HepG2 (cell line): Measurements from ENCODE around the gene DOK4. TPM values are rescaled to one million over a fixed set of nuclear protein-coding genes. Genes with fewer than 3 reads are reported as not detected.
A peak's percentile ranks its signal among the peaks of the same experiment; 100 is the strongest.

Source experiments
- ATF7-NPFF ChIP-seq: sonication (generic); formaldehyde crosslinking; IDR thresholded peaks from 2 replicates; pipeline ENCODE4 v1.8.1; 2023; ENCODE audit warnings: mild to moderate bottlenecking, low read depth, missing genetic modification reagents, moderate library complexity
- CBX1 ChIP-seq: IDR thresholded peaks from one replicate; pipeline ENCODE4 v1.6.1; 2016; ENCODE audit warnings: antibody characterized with exemption, low read depth
- ELF3 ChIP-seq: IDR thresholded peaks from 2 replicates; pipeline ENCODE4 v1.6.1; 2016; ENCODE audit warnings: missing genetic modification reagents, missing compliant biosample characterization
- HNF1B ChIP-seq: sonication (generic); formaldehyde crosslinking; IDR thresholded peaks from 2 replicates; pipeline ENCODE4 v1.5.1; 2020; ENCODE audit warnings: mild to moderate bottlenecking, moderate library complexity, missing genetic modification reagents
- IRF9 ChIP-seq: sonication (generic); formaldehyde crosslinking; IDR thresholded peaks from 2 replicates; pipeline ENCODE4 v1.8.0; 2022; ENCODE audit warnings: missing genetic modification reagents, mild to moderate bottlenecking, borderline replicate concordance
- PAWR ChIP-seq: sonication (generic); formaldehyde crosslinking; IDR thresholded peaks from 2 replicates; pipeline ENCODE4 v1.4.0; 2020; ENCODE audit warnings: missing genetic modification reagents, mild to moderate bottlenecking, borderline replicate concordance
- POGZ ChIP-seq: sonication (generic); formaldehyde crosslinking; IDR thresholded peaks from 2 replicates; pipeline ENCODE4 v1.4.0; 2020; ENCODE audit warnings: mild to moderate bottlenecking, missing genetic modification reagents
- RAD51 ChIP-seq: fragments of 450-650 bp; IDR thresholded peaks from 2 replicates; pipeline ENCODE4 v1.6.1; 2016; ENCODE audit warnings: borderline replicate concordance
- SMAD3 ChIP-seq: sonication (generic); formaldehyde crosslinking; IDR thresholded peaks from 2 replicates; pipeline ENCODE4 v1.4.0; 2020; ENCODE audit warnings: missing genetic modification reagents
- THAP9 ChIP-seq: sonication (generic); formaldehyde crosslinking; IDR thresholded peaks from 2 replicates; pipeline ENCODE4; 2020; ENCODE audit warnings: missing genetic modification reagents, mild to moderate bottlenecking, borderline replicate concordance
- ZNF121 ChIP-seq: sonication (generic); formaldehyde crosslinking; IDR thresholded peaks from 2 replicates; pipeline ENCODE4 v1.5.0; 2020; ENCODE audit warnings: mild to moderate bottlenecking, missing genetic modification reagents
- ZSCAN5A ChIP-seq: sonication (generic); formaldehyde crosslinking; IDR thresholded peaks from 2 replicates; pipeline ENCODE4 v1.8.0; 2022; ENCODE audit warnings: mild to moderate bottlenecking, missing genetic modification reagents, borderline replicate concordance
- polyA plus RNA-seq, 8 experiments: library from polyadenylated mRNA; depleted of rRNA in 3 of 8; stranded (reverse) in 7 of 8; unstranded in 1 of 8; fragments of >200 nt; fragmentation: Illumina TruSeq in 4 of 8; extraction: Trizol in 4 of 8; gene quantifications; 2 replicates each; pipeline versions ENCODE4 v1.2.1 to v1.2.3, GENCODE V29; 2011 to 2016; ENCODE audit warnings: low read depth in 4 of 8, missing spikeins in 1 of 8, mixed read lengths in 1 of 8; ENCODE audit not compliant: insufficient read depth in 1 of 8
- total RNA-seq, 5 experiments: library from RNA; depleted of rRNA; stranded (reverse); fragments of >200 nt; fragmentation: Illumina TruSeq; extraction: Trizol; gene quantifications; 2 replicates each; pipeline ENCODE4 v1.2.3, GENCODE V29; 2016; ENCODE audit warnings: low read depth in 1 of 5
- TF ChIP-seq, protein P1 (sequence below), 2 experiments: sonication (generic) in 1 of 2; formaldehyde crosslinking in 1 of 2; IDR thresholded peaks; 2 replicates each; pipeline versions ENCODE4 v1.4.0 to v1.6.1; 2016 to 2020; ENCODE audit warnings: borderline replicate concordance in 1 of 2, low read depth in 1 of 2, mild to moderate bottlenecking in 1 of 2, missing genetic modification reagents in 1 of 2
- TF ChIP-seq, protein P2 (sequence below): sonication (generic); formaldehyde crosslinking; IDR thresholded peaks from 2 replicates; pipeline ENCODE4 v1.4.0; 2020; ENCODE audit warnings: mild to moderate bottlenecking, missing genetic modification reagents

Gene DOK4
- total and polyA plus RNA-seq, 2 of the 13 experiments (the other 11 are each of a cell fraction or from before 2014, with no cell fraction given) = 52.7 to 70.0 TPM

DNA sequence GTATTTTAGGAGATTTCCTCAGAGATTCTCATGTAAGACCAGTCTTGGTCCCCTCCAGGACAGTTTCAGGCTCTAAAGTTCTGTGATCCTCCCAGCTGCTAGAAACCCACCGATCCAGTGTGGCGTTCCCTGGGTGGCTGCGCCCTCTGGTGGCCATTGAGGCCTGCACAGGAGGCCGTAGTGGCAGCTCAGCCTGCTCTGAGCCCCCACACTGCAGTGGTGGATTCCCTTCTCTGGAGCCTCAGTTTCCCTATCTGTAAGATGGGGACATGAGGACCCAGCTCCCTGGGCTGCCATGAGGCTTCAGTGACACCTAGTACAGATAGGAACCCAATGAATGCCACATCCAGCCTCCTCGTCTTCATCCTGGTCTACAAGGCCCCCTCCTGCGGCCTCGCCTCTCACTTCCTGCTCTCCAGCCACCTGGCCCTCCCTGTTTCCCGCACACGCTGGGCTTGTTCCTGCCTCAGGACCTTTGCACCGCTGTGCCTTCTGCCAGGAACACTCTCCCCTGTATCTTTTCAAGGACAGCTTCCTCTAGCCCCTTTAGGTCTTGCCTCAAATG, 33.6 kb upstream of the DOK4 start (continued):
- TF ChIP-seq, protein P1, sequence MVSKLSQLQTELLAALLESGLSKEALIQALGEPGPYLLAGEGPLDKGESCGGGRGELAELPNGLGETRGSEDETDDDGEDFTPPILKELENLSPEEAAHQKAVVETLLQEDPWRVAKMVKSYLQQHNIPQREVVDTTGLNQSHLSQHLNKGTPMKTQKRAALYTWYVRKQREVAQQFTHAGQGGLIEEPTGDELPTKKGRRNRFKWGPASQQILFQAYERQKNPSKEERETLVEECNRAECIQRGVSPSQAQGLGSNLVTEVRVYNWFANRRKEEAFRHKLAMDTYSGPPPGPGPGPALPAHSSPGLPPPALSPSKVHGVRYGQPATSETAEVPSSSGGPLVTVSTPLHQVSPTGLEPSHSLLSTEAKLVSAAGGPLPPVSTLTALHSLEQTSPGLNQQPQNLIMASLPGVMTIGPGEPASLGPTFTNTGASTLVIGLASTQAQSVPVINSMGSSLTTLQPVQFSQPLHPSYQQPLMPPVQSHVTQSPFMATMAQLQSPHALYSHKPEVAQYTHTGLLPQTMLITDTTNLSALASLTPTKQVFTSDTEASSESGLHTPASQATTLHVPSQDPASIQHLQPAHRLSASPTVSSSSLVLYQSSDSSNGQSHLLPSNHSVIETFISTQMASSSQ (IDR thresholded peaks at IDR 0.05; ENCODE audit: low read depth) = no peak
- TF ChIP-seq, protein P1 (CRISPR knock-in tag; IDR thresholded peaks at IDR 0.05; ENCODE audit: borderline replicate concordance) = no peak
- TF ChIP-seq CBX1 = no peak
- TF ChIP-seq PAWR = no peak
- TF ChIP-seq RAD51 = no peak
- TF ChIP-seq ZNF121 = no peak
- no peak for TF ChIP-seq ZSCAN5A (CRISPR knock-in tag)
- peak; percentile 77; the same call in 1 of the 2 replicates for TF ChIP-seq ELF3 (CRISPR knock-in tag)
- no peak for TF ChIP-seq IRF9
- peak; percentile 44; the same call in 1 of the 2 replicates for TF ChIP-seq HNF1B (CRISPR knock-in tag)
- TF ChIP-seq SMAD3 = no peak
- TF ChIP-seq THAP9 (CRISPR knock-in tag) = peak; percentile 52; the same call in 1 of the 2 replicates
- TF ChIP-seq, protein P2, sequence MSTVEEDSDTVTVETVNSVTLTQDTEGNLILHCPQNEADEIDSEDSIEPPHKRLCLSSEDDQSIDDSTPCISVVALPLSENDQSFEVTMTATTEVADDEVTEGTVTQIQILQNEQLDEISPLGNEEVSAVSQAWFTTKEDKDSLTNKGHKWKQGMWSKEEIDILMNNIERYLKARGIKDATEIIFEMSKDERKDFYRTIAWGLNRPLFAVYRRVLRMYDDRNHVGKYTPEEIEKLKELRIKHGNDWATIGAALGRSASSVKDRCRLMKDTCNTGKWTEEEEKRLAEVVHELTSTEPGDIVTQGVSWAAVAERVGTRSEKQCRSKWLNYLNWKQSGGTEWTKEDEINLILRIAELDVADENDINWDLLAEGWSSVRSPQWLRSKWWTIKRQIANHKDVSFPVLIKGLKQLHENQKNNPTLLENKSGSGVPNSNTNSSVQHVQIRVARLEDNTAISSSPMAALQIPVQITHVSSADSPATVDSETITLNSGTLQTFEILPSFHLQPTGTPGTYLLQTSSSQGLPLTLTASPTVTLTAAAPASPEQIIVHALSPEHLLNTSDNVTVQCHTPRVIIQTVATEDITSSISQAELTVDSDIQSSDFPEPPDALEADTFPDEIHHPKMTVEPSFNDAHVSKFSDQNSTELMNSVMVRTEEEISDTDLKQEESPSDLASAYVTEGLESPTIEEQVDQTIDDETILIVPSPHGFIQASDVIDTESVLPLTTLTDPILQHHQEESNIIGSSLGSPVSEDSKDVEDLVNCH (CRISPR knock-in tag) = no peak
- no peak for TF ChIP-seq POGZ (CRISPR knock-in tag)
- TF ChIP-seq ATF7-NPFF (CRISPR knock-in tag) = no peak
